GM12878 (cell line): ENCODE measurements around the gene RPL7A. TPM values are rescaled to one million over a fixed set of nuclear protein-coding genes. Genes with fewer than 3 reads are reported as not detected.
A peak's percentile ranks its signal among the peaks of the same experiment; 100 is the strongest.

Source experiments
- ATAC-seq: fragments of 200-7000 bp; cut with Tn5 transposase; 3 replicates; pipeline ENCODE4 v1.9.1; 2020; ENCODE audit warnings: mild to moderate bottlenecking, moderate library complexity
- Bru-seq: library from RNA; stranded (reverse); fragments of 400-500 nt; gene quantifications from one replicate; lab custom pipeline; 2021; lab: Mats Ljungman, UMichigan
- BruChase-seq, 2 experiments: library from RNA; stranded (reverse); fragments of 400-500 nt; gene quantifications; one replicate each; lab custom pipeline; 2021; lab: Mats Ljungman, UMichigan
- BruUV-seq: library from RNA; stranded (reverse); fragments of 400-500 nt; replicated peaks from 2 replicates; lab custom pipeline; 2021; lab: Mats Ljungman, UMichigan
- CTCF ChIA-PET: fragments of 300-600 bp; sonication (Branson Sonifier 250); formaldehyde crosslinking; extraction: SDS; loops from one replicate; lab custom pipeline; 2021; ENCODE audit warnings: inconsistent platforms; lab: Yijun Ruan, JAX
- POLR2A ChIA-PET: fragments of 350-600 bp; formaldehyde crosslinking; extraction: SDS; loops from one replicate; lab custom pipeline; 2021; ENCODE audit warnings: inconsistent platforms; lab: Charles Lee
- RAD21 ChIA-PET: fragments of 300-600 bp; sonication (Branson Sonifier 250); formaldehyde crosslinking; loops from one replicate; lab custom pipeline; 2023; ENCODE audit warnings: antibody characterized with exemption; ENCODE audit not compliant: unreplicated experiment; lab: Charles Lee
- SMC1A ChIA-PET: fragments of 300-600 bp; sonication (Branson Sonifier 250); formaldehyde crosslinking; loops from one replicate; lab custom pipeline; 2023; ENCODE audit not compliant: unreplicated experiment, uncharacterized antibody; lab: Charles Lee
- DNase-seq: peaks from one replicate; pipeline ENCODE4 v3.0.0-alpha.2; 2011; ENCODE audit warnings: low read depth, low spot score
- FAIRE-seq: peaks from 3 replicates; lab custom pipeline; 2011; peaks lifted over from hg19 to GRCh38; lab: Jason Lieb, UNC
- H2AFZ ChIP-seq: 2 replicates; pipeline ENCODE4 v1.6.0; 2011; ENCODE audit warnings: low read depth, low read length, control low read depth; ENCODE audit not compliant: control insufficient read depth
- H3K27ac ChIP-seq: 2 replicates; pipeline ENCODE4 v1.5.1; 2011; ENCODE audit warnings: control low read depth; ENCODE audit not compliant: control insufficient read depth, insufficient read depth
- H3K27me3 ChIP-seq, 2 experiments: replicated peaks in 1 of 2; 2 replicates each; pipeline versions ENCODE4 v1.6.0 to v1.6.1; 2011; ENCODE audit warnings: low read length in 1 of 2; ENCODE audit not compliant: control insufficient read depth in 2 of 2, insufficient read depth in 2 of 2
- H3K36me3 ChIP-seq, 2 experiments: 2 replicates each; pipeline ENCODE4 v1.5.1; 2011; ENCODE audit warnings: low read length in 1 of 2; ENCODE audit not compliant: control insufficient read depth in 2 of 2, insufficient read depth in 2 of 2
- H3K4me1 ChIP-seq: 2 replicates; pipeline ENCODE4 v1.6.1; 2011; ENCODE audit warnings: mild to moderate bottlenecking, low read length, moderate library complexity, mixed read lengths; ENCODE audit not compliant: control insufficient read depth, insufficient read depth
- H3K4me2 ChIP-seq: 2 replicates; pipeline ENCODE4 v1.6.0; 2011; ENCODE audit warnings: control low read depth; ENCODE audit not compliant: control insufficient read depth, insufficient read depth
- H3K4me3 ChIP-seq: fragments of 200-600 bp; sonication (generic); 2 replicates; pipeline ENCODE4 v1.5.1; 2016
- H3K79me2 ChIP-seq: 2 replicates; pipeline ENCODE4 v1.6.0; 2011; ENCODE audit warnings: low read length; ENCODE audit not compliant: control insufficient read depth, insufficient read depth
- H3K9ac ChIP-seq: 2 replicates; pipeline ENCODE4 v1.8.0; 2011; ENCODE audit warnings: low read length, control low read depth, mixed read lengths; ENCODE audit not compliant: control insufficient read depth, insufficient read depth
- H3K9me3 ChIP-seq: replicated peaks from 3 replicates; pipeline ENCODE4 v1.5.1; 2011; ENCODE audit warnings: mild to moderate bottlenecking, low read length; ENCODE audit not compliant: control insufficient read depth, insufficient read depth
- H4K20me1 ChIP-seq: 2 replicates; pipeline ENCODE4 v1.6.0; 2011; ENCODE audit not compliant: control insufficient read depth, insufficient read depth
- E4F1 ChIP-seq: fragments of 450-650 bp; IDR thresholded peaks from 2 replicates; pipeline ENCODE4 v1.6.1; 2018; ENCODE audit warnings: borderline replicate concordance, mild to moderate bottlenecking; ENCODE audit not compliant: partially characterized antibody
- JUNB ChIP-seq: IDR thresholded peaks from 2 replicates; pipeline ENCODE4 v1.6.1; 2016; ENCODE audit warnings: antibody characterized with exemption, mild to moderate bottlenecking
- NFYB ChIP-seq: IDR thresholded peaks from 2 replicates; pipeline ENCODE4 v1.6.1; 2011; ENCODE audit warnings: low read depth, mild to moderate bottlenecking, low read length, improper control_type of control experiment, moderate library complexity; ENCODE audit not compliant: insufficient read depth
- ZBTB33 ChIP-seq: fragments of 450-650 bp; IDR thresholded peaks from 2 replicates; pipeline ENCODE4 v1.6.1; 2017; ENCODE audit warnings: mild to moderate bottlenecking
- ZNF274 ChIP-seq: IDR thresholded peaks from one replicate; pipeline ENCODE4 v1.8.0; 2011; ENCODE audit not compliant: insufficient read length, insufficient read depth
- WGBS: methylation state at CpG from one replicate; pipeline ENCODE4 v1.1.6; 2016; ENCODE audit warnings: low lambda C conversion rate; ENCODE audit not compliant: insufficient replicate concordance, insufficient coverage; ENCODE audit errors: missing lambda C conversion rate; 5-methylcytosine and 5-hydroxymethylcytosine counted together
- in situ Hi-C: fragments of 300-500 bp; cut with MboI; formaldehyde crosslinking; loops from 9 replicates; pipeline ENCODE4 v1.14.3; 2018; ENCODE audit warnings: mixed read lengths
- intact Hi-C: fragments of 100-400 bp; cut with micrococcal nuclease; formaldehyde crosslinking; loops from one replicate; pipeline ENCODE4 v1.14.2; 2022; ENCODE audit not compliant: unreplicated experiment
- long read RNA-seq, 2 experiments: library from polyadenylated mRNA; unstranded; transcript quantifications; one replicate each; pipeline ENCODE4 v2.0.0, GENCODE V29; 2019 to 2020
- polyA minus RNA-seq, 3 experiments: library from RNA; depleted of rRNA, polyadenylated mRNA; stranded (reverse); fragments of >200 nt; gene quantifications; 2 replicates each; pipeline ENCODE4 v1.2.3, GENCODE V29; 2011
- polyA plus RNA-seq, 11 experiments: library from polyadenylated mRNA; depleted of rRNA in 4 of 11; unstranded in 6 of 11; stranded (reverse) in 5 of 11; fragments of >200 nt; fragmentation: Nextera tagmentation in 4 of 11; fragmentation: Illumina TruSeq in 1 of 11; extraction: Ambion mirVana in 4 of 11; extraction: Trizol in 1 of 11; gene quantifications; 1 replicate in 1 of 11; 2 replicates in 10 of 11; pipeline versions ENCODE4 v1.2.1 to v1.2.3, GENCODE V29; 2011 to 2016; ENCODE audit warnings: inconsistent platforms in 2 of 11, missing spikeins in 2 of 11, low read depth in 1 of 11
- total RNA-seq, 4 experiments: library from RNA; depleted of rRNA in 3 of 4; stranded (reverse); fragments of >200 nt in 3 of 4; fragmentation: Illumina TruSeq in 1 of 4; extraction: Trizol in 1 of 4; gene quantifications; 2 replicates each; pipeline versions ENCODE4 v1.2.1 to v1.2.3, GENCODE V29; 2013 to 2021

RPL7A gene
- total RNA-seq (2013; cell fraction: nucleolus; rRNA removed) = 311 and 335 TPM in 2 replicates
- total RNA-seq (2014; rRNA removed) (3,012 and 3,152 TPM in 2 replicates), total RNA-seq (2014; rRNA removed; fragmentation: Illumina TruSeq; extraction: Trizol) (4,456 and 4,552 TPM in 2 replicates), total RNA-seq (2021) (3,952 and 4,036 TPM in 2 replicates), polyA plus RNA-seq (2011; rRNA removed) (2,241 and 2,769 TPM in 2 replicates), polyA plus RNA-seq (2014; fragmentation: Illumina TruSeq; extraction: Trizol) (5,018 and 5,193 TPM in 2 replicates), polyA plus RNA-seq (2014; fragmentation: Nextera tagmentation; extraction: Ambion mirVana) (1,000 to 10,000 TPM; 3,258 to 3,500 TPM), polyA plus RNA-seq (2014; rRNA removed) (3,393 and 3,435 TPM in 2 replicates), polyA plus RNA-seq (2016; fragmentation: Nextera tagmentation; extraction: Ambion mirVana) (100 to 1,000 TPM; 917 to 932 TPM), polyA minus RNA-seq (2011; rRNA and poly(A)+ RNA removed) (2,559 and 3,565 TPM in 2 replicates), Bru-seq, nascent RNA (percentile 100 among the genes with signal in this experiment), BruChase-seq, experiment 1, labeled RNA remaining after a 6-hour chase (percentile 100 among the genes with signal in this experiment), BruChase-seq, experiment 2, labeled RNA remaining after a 2-hour chase (percentile 100 among the genes with signal in this experiment)
- 3,318 TPM for polyA plus RNA-seq (2011; ENCODE audit: low read depth)
- polyA plus RNA-seq (2011; cell fraction: cytosol; rRNA removed) = 3,977 and 4,009 TPM in 2 replicates
- polyA plus RNA-seq (2011; cell fraction: nucleus; rRNA removed) = 1,384 and 1,496 TPM in 2 replicates
- 3,660 and 4,993 TPM in 2 replicates for polyA plus RNA-seq (2012)
- 727 and 817 TPM in 2 replicates for polyA minus RNA-seq (2011; cell fraction: cytosol; rRNA and poly(A)+ RNA removed)
- 270 and 379 TPM in 2 replicates for polyA minus RNA-seq (2011; cell fraction: nucleus; rRNA and poly(A)+ RNA removed)
- long read RNA-seq, experiment 1, transcript RPL7A-205 (8 exons, 941 nt) = minor isoform, 6 of 872 reads
- long read RNA-seq, experiment 1, transcript RPL7A-202 (8 exons, 891 nt) = major isoform, 433 of 872 reads
- long read RNA-seq, experiment 1, partial matches to known transcripts = 419 of 872 reads
- long read RNA-seq, experiment 1, other reads (novel, unspliced or antisense) = 14 of 872 reads
- long read RNA-seq, experiment 2, transcript RPL7A-202 (8 exons, 891 nt) = major isoform, 2,406 of 3,299 reads
- long read RNA-seq, experiment 2, transcript RPL7A-205 (8 exons, 941 nt) = minor isoform, 9 of 3,299 reads
- long read RNA-seq, experiment 2, partial matches to known transcripts = 843 of 3,299 reads
- long read RNA-seq, experiment 2, other reads (novel, unspliced or antisense) = 35 of 3,299 reads

GRCh38 chr9:133347985-133348717 lies at the start of gene RPL7A, which contains the start of gene MED22:
Gene RPL7A, plus strand, starts transcription at chr9:133348218. Its CDS starts 26 bp downstream, at chr9:133348244.
Gene MED22, minus strand, starts transcription at chr9:133348131. Its CDS starts 1,469 bp downstream, at chr9:133346662.
- no TSS peak for BruUV-seq
- ATAC-seq = peak; percentile 84
- CTCF ChIA-PET = interaction anchor here (0.6 to 1.9 kb wide), 3 partner anchors 18 to 26 kb away, joined by 3 to 6 read pairs (median 4); no protein-coding TSS in a partner anchor
- peak within 1 kb of the TSS; percentile 49 for H2AFZ ChIP-seq
- SMC1A ChIA-PET = interaction anchor here (0.9 to 1.1 kb wide), 5 partner anchors 13 to 68 kb away, joined by 3 to 5 read pairs (median 4); partner anchors contain the start of gene STKLD1
- no peaks in the 10 kb centered on the region for H3K27me3 ChIP-seq
- H3K9me3 ChIP-seq = no peaks in the 10 kb centered on the region
- DNase-seq = peak; percentile 91
- in situ Hi-C loops = no loop called here
- WGBS = under 1% methylated on average over 53 of the region's 64 CpGs
- peaks cover 37 to 41% of the 10 kb centered on the region in 2 experiments for H3K36me3 ChIP-seq
- peak; percentile 90 for FAIRE-seq
- H3K79me2 ChIP-seq = peaks cover 47% of the 10 kb centered on the region
- RAD21 ChIA-PET = interaction anchor here (1.1 kb wide), 1 partner anchor 29 kb away, joined by 4 read pairs; the partner anchor contains the start of gene STKLD1
- H3K4me2 ChIP-seq = peak within 1 kb of the TSS; percentile 92
- POLR2A ChIA-PET = interaction anchor here (0.6 to 2.9 kb wide), 10 partner anchors 9 to 202 kb away, joined by 3 to 13 read pairs (median 6); partner anchors contain the start of genes CACFD1, STKLD1, SURF1 and SURF2
- no peaks in the 10 kb centered on the region; the same call in 1 of the 2 replicates for H4K20me1 ChIP-seq
- peak within 1 kb of the TSS; percentile 100 for H3K4me3 ChIP-seq
- H3K27ac ChIP-seq = peak within 1 kb of the TSS; percentile 96
- peaks cover 12% of the 10 kb centered on the region for H3K4me1 ChIP-seq
- peak within 1 kb of the TSS; percentile 98 for H3K9ac ChIP-seq
- intact Hi-C loops = loop anchor here (1.0 to 5.0 kb wide), 2 partner anchors 12 to 129 kb away; partner anchors contain the start of genes SLC2A6 and SURF6
- TF ChIP-seq NFYB = no peak
- 0 out of 2 replicates have a peak, but pooled peaks have one; percentile 5 for TF ChIP-seq ZBTB33
- peak; percentile 31 for TF ChIP-seq E4F1
- no peak for TF ChIP-seq ZNF274
- no peak for TF ChIP-seq JUNB
